Left ventricle myocardium superior (tissue), 1 donor: ENCODE data around the gene OR4L1. TPM values are rescaled to one million over a fixed set of nuclear protein-coding genes. Genes with fewer than 3 reads are reported as not detected.
"Not testable (repeated sequence)": the region's sequence is repeated elsewhere in the genome, so short reads cannot be mapped to it uniquely, and the experiment has no call there.

ENCODE experiments used
- ATAC-seq: fragments of 200-7000 bp; cut with Tn5 transposase; one replicate; pipeline ENCODE4 v1.9.1; 2020; ENCODE audit warnings: mild to moderate bottlenecking, moderate library complexity
- DNase-seq: peaks from one replicate; pipeline ENCODE4 v3.0.0-alpha.2; 2020
- intact Hi-C: fragments of 100-400 bp; cut with micrococcal nuclease; formaldehyde crosslinking; loops from one replicate; pipeline ENCODE4 v1.11.0; 2022
- long read RNA-seq: library from polyadenylated mRNA; unstranded; transcript quantifications from one replicate; pipeline ENCODE4 v2.0.0, GENCODE V29; 2021
- total RNA-seq: library from RNA; stranded (reverse); fragmentation: NEBNext Ultra II Directional; extraction: Animal tissue kit (Norgen Biotek cat#: 25700); gene quantifications from one replicate; pipeline ENCODE4 v1.2.1, GENCODE V29; 2021
- donor health status: DM: no; HTN: yes; CAD: no; lungs with severe emphysema.

Gene OR4L1
- not detected for total RNA-seq
- long read RNA-seq: 0 reads

- DNase-seq (no peak), ATAC-seq (no peak)
- intact Hi-C loops: no loop called here
Measured at GRCh38 chr14:20059745-20060144, at the start of gene OR4L1. Gene OR4L1, plus strand, starts transcription at chr14:20060045. Its CDS starts 0 bp downstream, at chr14:20060045.

DNA sequence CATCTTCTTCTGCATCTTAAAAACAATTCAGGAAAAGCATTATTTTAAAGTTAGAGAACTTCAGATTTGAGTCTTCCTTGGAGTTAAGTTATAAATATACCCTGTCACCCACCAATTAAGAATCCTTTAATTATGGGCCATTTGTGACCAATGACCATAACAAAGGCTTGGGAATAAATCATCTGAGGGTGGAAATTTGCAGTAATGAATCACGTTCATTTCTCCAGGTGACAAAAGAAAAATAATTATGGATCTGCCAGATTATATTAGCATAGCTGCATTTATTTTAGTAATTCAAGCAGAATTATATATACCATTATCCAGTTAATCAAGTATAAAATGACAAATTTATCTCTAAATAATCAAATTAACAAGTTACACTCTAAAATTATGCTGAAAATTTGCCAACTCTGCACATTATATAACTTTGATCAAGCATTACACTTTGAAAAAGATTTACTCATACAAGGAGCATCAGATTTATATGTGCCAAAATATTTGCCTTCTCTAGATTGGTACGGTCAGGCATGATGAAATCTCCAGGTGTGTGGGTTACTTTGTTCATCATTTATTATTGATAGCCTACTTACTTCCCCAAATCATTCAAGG is 40.5 kb upstream of the OR4L1 start, which contains the start of gene OR4K14:
Gene OR4K14, minus strand, starts transcription at position 51 of the 609 bp plus-strand sequence. CDS start 4,114 bp downstream, outside the sequence.
- DNase-seq: no peak
- intact Hi-C loops: no loop called here
- no peak for ATAC-seq

DNA sequence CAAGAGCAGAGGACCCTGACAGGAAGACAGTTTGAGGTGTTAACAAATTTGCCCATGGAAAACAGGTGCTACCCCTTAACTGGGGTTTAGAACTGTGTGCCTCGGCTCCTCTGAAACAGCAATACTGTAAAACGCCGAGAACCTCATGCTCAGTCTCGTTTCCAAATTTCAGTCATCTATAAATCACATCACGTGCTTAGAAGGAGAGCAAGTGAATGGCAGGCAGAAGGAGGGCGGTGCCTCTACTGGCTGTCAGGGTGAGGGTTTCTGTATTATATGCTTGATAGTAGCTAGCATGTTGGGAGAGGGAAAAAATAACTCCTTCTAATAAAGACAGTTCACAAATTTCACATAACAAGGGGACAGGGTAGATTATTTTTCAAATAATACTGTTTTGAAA is 28.8 kb upstream of the OR4L1 start:
- ATAC-seq (no peak), DNase-seq (no peak)
- intact Hi-C loops: no loop called here

- no peak for ATAC-seq
- intact Hi-C loops: no loop called here
- no peak for DNase-seq
Measured at GRCh38 chr14:20035449-20035848, 24.4 kb upstream of the OR4L1 start.

DNA sequence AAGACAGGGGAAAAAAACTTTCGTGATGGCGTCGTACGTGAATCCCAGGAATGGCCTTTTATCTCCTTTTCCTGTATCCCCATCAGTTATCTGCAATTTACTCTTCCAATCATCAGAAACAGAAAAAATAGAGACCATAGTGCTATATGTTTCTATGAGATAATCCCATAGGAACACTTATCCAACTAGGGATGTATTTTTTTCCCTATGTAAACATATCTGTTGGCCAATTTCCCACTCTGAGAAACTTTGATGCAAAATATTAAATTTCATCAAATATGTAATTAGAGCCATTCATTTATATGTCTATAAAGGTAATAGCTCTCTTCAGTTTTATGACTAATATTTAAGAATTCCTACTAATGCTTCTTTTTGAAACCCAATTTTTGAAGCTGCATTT is 23.9 kb upstream of the OR4L1 start, which contains the start of gene OR4K13:
Gene OR4K13, minus strand, starts transcription at position 101 of the 400 bp plus-strand sequence. CDS start 1,280 bp downstream, outside the sequence.
- no peak for ATAC-seq
- intact Hi-C loops: no loop called here
- no peak for DNase-seq

DNA sequence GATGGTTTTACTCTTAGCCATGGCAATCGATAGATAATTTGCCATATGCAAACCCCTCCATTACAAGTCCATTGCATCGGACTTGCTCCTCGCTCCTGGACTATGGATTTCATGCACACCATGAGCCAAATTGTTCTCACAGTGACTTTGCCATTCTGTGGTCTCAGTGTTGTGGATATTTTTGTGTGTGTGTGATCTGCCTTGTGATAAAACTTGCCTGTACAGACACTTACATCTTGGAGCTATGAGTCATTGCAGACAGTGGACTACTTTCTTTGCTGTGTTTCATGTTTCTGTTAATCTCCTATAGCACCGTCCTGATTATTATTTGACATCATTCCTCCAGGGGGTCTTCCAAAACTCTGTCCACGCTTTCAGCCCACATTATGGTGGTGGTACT is 15.6 kb upstream of the OR4L1 start:
- intact Hi-C loops: no loop called here
- ATAC-seq (no peak), DNase-seq (no peak)

DNA sequence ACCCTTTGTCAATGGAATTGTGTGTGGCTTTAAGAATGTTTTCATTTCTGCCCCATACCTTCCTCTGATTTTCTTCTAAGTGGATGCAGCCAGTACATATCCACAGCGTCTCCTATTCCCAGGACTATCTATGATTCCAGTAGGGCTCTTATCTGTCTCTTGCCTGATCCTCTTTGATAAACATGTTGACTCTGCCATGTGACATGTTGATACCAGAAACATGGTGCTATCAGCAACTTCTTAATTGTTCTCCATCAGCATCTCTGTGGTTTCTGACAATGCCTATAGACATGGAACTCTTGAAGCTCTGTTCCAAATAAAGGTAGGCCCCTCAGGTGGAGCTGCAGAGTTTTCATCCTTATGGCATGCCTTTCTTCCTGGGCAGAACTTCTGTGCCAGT is 11.6 kb upstream of the OR4L1 start:
- ATAC-seq (no peak), DNase-seq (no peak)
- intact Hi-C loops: no loop called here

DNA sequence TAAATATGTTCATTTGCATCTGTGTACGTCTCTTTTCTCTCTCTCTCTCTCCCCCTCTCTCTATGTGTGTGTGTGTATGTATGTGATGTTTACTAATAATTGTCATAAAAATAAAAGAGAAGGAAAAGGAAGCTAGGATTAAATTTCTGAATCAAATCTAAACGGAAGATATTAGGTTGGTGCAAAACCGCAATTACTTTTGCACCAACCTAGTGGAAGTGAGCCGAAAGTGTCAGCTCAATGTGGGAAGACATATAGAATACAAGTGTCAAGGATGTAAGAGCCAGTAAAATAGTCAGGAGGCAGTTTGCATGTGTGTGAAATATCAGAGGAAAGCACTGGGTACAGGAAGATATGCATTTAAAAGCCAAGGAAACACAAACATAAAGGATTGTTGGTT is 32.2 kb downstream of the OR4L1 start:
- intact Hi-C loops: no loop called here
- ATAC-seq: no peak
- DNase-seq: no peak

GRCh38 chr14:20093442-20093841 is 33.6 kb downstream of the OR4L1 start:
- intact Hi-C loops: no loop called here
- no peak for ATAC-seq

DNA sequence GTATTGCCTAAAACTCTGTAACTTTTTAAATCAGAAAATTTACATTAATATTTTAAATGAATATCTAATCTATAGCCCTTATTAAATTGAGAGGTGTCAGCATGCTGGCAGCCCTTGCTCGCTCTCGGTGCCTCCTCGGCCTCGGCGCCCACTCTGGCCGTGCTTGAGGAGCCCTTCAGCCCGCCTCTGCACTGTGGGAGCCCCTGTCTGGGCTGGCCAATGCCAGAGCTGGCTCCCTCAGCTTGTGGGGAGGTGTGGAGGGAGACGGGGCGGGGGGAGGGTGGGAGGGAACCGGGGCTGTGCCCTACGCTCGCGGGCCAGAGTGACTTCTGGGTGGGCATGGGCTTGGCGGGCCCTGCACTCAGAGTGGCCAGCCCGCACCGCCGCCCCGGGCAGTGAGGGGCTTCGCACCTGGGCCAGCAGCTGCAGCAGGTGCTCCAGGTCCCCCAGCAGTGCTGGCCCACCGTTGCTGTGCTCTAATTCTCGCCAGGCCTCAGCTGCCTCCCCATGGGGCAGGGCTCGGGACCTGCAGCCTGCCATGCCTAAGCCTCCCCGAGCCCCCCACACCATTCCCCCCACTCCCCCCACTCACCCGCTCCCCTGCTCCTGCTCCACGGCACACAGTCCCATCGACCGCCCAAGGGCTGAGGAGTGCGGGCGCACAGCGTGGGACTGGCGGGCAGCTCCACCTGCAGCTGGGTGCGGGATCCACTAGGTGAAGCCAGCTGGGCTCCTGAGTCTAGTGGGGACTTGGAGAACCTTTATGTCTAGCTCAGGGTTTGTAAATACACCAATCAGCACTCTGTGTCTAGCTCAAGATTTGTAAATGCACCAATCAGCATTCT is 39.3 kb downstream of the OR4L1 start:
- DNase-seq, intact Hi-C loops: not testable (repeated sequence)

More at GRCh38 chr14:20093442-20093841, 33.6 kb downstream of the OR4L1 start:
- no peak for DNase-seq

DNA sequence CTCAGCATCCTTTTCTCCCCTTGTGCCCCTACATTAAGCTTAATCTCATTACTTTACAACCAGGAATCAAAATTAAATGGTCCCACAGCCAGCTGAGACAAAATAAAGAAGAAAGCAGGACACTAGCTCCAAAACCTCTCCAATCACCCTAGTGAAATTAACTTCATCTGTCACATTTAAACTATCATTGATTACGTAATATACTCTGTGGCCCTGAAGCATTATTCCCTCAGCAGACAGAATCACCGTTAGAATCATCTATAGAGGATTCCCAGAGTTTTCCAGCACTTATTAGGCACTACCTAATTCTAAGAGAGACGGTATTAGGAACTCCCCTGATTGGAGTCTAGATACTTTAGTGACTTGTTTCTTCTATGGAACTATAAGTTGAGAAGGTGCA is 50.6 kb downstream of the OR4L1 start, which contains the start of gene OR4K17:
Gene OR4K17, plus strand, starts transcription at position 302 of the 400 bp plus-strand sequence. CDS start 6,761 bp downstream, outside the sequence.
- DNase-seq: no peak
- no peak for ATAC-seq
- intact Hi-C loops: no loop called here

More for the DNA sequence above, 39.3 kb downstream of the OR4L1 start:
- ATAC-seq: not testable (repeated sequence)

Other genes starting within 250 kb of the OR4L1 start
- gene OR4K2, start 184.9 kb upstream of the OR4L1 start, total RNA-seq: not detected
- gene OR4K5, start 139.4 kb upstream of the OR4L1 start, total RNA-seq: not detected
- not detected for gene OR4K1, start 129.1 kb upstream of the OR4L1 start, total RNA-seq
- gene OR4K15, start 84.5 kb upstream of the OR4L1 start, total RNA-seq: not detected
- not detected for gene OR4Q2, start 57.9 kb upstream of the OR4L1 start, total RNA-seq
- not detected for gene OR4K14, start 40.7 kb upstream of the OR4L1 start, total RNA-seq
- not detected for gene OR4K13, start 24.0 kb upstream of the OR4L1 start, total RNA-seq
- gene OR4K17, start 50.7 kb downstream of the OR4L1 start, total RNA-seq: not detected
- gene OR4N5, start 78.8 kb downstream of the OR4L1 start, total RNA-seq: not detected
- not detected for gene OR11G2, start 130.9 kb downstream of the OR4L1 start, total RNA-seq
- not detected for gene OR11H6, start 163.7 kb downstream of the OR4L1 start, total RNA-seq
- not detected for gene OR11H7, start 168.9 kb downstream of the OR4L1 start, total RNA-seq
- gene OR11H4, start 179.2 kb downstream of the OR4L1 start, total RNA-seq: not detected
- 11.8 TPM for gene TTC5, start 245.9 kb downstream of the OR4L1 start, total RNA-seq